Middle frontal gyrus (tissue), 1 donor: ENCODE results near the gene BAHCC1.
A peak's percentile ranks its signal among the peaks of the same experiment; 100 is the strongest.

Experiments
- DNase-seq: peaks from one replicate; pipeline ENCODE4 v3.0.0-alpha.2; 2015; ENCODE audit warnings: low spot score; ENCODE audit errors: extremely low spot score

The BAHCC1 gene

GRCh38 chr17:81478119-81478518, 82.9 kb downstream of the BAHCC1 start:
- no peak for DNase-seq

DNA sequence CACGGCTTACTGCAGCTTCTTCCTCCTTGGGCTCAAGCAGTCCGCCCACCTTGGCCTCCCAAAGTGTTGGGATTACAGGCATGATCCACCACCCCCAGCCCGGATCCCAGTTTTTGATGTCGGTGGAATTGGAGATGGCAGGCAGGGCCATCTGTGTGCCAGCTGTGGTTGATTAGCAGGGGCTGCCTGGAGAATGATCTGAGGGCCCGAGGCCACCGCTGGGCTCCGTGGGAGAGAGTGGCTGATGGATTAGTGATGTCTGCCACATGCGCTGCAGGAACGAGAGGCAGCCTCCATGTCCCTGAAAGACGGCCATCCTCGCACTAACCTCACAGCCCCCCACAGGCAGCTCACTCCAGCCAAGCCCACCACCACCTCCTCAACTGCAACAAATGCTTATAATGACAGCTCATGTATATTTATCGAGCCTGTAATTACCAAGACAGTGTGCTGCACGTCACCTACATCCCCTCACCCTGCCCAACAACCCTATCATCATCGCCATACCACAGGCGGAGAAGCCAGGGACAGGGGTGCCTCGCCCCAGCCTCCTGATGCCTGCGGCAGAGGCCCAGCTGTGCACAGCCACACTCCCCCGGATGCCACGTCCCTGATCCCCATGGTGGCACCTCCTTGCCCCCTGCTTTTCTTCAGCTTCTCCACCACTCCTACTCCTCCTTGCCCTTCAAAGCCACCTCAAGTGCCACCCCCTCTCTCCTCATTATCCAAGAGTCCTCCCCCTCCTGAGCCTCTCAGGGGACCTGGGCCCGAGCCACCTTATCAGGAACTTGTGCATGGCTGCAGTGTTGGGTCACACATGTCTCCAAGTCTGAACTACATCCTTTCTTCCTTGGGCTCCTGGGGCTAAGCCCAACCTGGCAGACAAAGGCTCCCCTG, 84.2 kb downstream of the BAHCC1 start:
- DNase-seq: no peak

- no peak for DNase-seq
Observed at GRCh38 chr17:81480140-81481072, 85.1 kb downstream of the BAHCC1 start.

DNA sequence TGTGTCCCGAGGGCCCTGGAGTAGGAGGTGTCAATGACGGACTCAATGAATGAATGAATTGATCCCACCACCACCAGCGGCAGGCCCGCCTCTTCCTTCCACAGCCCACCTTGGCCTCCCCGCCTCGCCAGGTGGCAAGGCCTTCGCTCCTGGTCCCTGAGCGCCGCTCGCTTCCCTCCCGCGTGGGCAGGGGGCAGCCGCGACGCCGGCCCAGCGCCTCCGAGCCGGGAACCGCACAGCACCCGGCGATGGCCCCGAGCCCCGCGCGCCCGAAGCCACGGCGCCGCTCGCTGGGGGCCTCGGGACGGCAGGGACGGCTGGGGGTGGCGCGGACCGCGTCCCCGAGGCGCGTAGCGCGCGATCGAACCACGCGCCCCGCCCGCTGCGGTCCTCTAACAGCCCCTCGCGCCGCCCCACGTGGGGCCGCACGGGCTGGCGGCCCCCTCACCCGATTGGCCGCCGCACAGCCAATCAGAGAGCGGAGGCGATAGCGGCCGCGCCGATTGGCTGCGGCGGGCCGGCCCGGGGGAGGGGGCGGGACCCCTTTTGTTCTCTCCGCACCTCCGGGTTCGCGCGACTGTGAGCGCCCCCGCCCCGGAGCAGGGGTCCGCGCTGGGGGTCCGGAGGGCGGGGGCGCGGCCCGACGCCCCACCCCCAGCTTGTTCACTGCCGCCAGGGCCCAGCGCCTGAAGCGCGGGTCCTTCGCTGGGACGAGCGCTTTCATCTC, 86.0 kb downstream of the BAHCC1 start:
- DNase-seq: peak; percentile 76

- no peak for DNase-seq
Observed at GRCh38 chr17:81481815-81482505, 86.7 kb downstream of the BAHCC1 start.

- DNase-seq: no peak
Observed at GRCh38 chr17:81482673-81483072, 87.4 kb downstream of the BAHCC1 start.

- no peak for DNase-seq
Observed at GRCh38 chr17:81483085-81483861, 88.0 kb downstream of the BAHCC1 start.

GRCh38 chr17:81483862-81484194, 88.6 kb downstream of the BAHCC1 start:
- no peak for DNase-seq

DNA sequence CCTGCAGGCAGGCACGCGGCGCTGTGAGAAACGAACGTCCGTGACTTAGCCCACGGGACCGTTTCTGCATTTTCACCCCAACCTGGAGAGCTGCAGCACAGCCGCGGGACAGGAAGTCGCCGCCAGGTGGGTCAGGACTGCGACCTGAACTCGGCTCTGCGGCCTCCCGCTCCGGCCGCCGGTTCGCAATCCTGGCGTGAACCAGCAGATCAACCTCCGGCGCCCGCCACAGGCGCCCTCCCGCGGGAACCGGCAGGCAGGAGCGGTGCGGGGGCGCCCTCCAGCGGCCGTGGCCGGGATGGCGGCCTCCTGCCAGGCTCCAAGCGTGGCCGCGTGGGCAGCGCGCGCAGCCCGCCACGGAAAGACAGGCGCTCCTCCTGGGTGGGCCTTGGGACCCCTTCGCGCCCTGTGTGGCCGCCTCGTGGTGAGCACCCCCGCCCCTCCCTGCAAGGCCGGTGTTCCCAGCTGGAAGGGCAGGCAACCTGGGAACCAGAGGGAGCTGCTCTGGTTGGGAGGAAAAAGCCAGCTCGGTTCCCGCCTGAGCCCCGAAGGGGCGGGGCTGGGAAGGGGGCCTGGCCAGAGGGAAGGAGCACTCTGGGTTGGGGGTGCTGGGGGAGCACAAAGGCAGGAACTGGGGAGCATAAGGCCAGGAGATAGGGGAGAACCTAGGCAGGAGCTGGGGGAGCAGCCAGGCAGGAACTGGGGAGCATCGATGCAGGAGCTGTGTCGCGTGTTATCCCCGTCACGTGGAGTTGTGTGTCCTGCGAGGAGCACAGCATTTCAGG, 89.1 kb downstream of the BAHCC1 start:
- DNase-seq: peak; percentile 74

- no peak for DNase-seq
Observed at GRCh38 chr17:81486199-81486810, 91.0 kb downstream of the BAHCC1 start.

DNA sequence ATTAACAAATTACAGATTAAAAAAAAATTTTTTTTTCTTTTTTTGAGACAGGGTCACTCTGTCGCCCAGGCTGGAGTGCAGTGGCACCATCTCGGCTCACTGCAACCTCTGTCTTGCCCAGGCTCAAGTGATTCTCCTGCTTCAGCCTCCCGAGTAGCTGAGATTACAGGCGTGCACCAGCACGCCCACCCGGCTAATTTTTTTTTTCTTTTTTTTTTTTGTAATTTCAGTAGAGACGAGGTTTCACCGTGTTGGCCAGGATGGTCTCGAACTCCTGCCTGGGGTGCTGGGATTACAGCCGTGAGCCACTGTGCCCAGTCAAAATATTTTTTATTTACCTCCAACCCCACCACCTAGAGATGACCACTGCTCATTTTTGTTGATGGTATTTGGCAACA, 91.8 kb downstream of the BAHCC1 start:
- DNase-seq: no peak

DNA sequence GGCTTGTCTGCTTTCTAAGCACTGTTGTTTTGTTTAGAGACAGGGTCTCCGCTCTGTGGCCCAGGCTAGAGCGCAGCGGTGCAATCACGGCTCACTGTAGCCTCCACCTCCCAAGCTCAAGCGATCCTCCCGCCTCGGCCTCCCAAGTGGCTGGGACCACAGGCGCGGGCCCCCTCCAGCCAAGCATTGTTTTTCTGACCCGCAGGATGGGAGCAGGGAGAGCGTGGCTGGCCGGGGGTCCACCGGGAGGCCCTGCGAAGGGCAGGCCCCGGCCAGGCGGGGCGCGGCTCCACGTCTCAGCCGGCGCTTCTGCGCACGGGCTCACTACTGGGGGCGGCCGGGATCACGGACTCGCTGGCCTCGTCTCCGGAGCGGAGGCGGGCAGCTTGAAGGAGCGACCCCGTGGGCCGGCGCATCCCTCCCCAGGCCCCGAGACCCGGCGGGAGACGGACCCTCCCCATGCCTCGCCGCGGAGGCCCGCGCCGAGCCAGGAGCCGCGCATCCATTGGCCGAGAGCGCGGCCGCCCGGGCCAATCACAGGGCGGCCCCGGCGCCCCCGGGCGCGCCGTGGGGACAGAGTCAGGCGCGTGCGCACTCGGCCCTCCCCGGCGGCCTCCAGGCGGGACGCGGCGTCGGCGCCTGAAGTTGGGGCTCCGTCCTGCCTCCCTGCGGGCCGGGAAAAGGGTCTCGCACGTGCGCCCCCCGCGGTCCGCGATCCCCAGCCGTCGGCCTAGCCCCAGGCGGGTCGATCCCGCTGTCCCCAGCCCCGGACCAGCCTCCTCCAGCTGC, 92.4 kb downstream of the BAHCC1 start:
- DNase-seq: peak; percentile 77

DNA sequence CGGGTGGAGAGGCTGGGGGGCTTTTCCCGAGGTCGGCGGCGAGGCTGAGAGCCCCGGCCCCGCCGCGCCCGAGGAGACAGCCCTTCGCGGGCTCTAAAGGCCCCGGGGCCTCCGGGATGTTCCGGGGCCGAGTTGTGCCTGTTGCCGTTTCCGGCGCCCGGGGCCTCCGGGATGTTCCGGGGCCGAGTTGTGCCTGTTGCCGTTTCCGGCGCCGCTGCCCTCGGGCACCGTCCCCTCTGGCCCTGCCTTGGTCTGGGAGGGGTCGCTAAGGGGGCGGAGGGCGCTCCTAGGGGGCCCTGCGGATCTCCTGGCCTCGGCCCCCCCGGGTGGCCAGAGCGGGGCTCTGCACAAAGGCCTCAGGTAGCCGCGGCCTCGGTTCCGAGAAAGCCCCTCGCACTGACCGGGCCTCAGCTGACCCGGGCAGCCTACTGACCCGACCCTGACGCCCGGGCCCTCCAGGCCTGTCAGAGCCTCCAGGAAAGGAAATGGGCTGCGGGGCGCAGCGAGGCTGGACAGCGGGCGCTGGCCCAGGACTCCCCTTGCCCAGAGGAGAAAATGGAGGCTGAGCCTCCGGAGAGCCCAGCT, 93.1 kb downstream of the BAHCC1 start:
- DNase-seq: no peak

DNA sequence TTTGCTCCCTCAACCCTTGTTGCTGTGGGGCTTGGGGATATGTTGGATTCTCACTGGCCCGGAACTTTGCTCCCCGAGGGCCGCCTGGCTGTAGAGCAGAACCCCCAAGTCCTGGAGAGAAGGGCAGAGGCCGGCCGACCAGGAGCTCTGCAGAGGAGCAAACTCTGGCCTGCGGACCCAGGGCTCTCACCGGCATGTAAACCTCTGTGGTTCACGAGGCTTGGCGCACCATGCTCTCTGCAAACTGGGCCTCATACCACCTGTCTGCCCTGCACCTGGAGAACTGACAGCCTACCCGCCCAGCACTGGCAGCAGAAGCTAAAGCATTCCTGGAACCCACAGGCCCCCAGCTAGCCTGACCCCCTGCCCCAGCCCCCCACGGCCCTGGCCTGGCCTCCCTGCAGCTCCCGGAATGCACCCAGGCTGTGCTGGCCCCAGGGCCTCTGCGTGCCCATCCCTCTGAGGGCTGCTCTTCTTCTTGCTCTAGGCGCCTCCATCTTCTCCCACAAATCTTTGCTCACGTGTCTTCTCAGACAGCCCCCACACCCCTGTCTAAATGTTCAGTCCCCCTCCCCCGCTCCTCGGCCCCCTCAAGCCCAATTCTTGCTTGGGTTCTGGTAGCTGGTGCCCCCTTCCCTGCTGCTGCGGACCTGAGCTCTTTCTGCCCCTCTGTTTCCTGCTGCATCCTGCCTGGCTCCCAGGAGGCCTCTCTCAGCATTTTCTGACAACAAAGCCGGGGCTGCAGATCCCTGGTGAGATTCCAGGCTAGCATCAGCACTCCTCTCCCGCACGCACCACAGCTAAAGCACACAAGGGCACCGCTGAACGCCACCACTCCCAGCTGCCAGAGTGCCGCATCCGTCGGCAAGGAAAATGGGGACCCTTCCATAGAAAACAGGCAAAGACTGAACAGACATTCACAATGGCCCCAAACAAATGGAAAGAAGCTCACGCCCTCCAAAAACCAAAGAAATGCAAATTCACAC, 94.0 kb downstream of the BAHCC1 start:
- no peak for DNase-seq

DNA sequence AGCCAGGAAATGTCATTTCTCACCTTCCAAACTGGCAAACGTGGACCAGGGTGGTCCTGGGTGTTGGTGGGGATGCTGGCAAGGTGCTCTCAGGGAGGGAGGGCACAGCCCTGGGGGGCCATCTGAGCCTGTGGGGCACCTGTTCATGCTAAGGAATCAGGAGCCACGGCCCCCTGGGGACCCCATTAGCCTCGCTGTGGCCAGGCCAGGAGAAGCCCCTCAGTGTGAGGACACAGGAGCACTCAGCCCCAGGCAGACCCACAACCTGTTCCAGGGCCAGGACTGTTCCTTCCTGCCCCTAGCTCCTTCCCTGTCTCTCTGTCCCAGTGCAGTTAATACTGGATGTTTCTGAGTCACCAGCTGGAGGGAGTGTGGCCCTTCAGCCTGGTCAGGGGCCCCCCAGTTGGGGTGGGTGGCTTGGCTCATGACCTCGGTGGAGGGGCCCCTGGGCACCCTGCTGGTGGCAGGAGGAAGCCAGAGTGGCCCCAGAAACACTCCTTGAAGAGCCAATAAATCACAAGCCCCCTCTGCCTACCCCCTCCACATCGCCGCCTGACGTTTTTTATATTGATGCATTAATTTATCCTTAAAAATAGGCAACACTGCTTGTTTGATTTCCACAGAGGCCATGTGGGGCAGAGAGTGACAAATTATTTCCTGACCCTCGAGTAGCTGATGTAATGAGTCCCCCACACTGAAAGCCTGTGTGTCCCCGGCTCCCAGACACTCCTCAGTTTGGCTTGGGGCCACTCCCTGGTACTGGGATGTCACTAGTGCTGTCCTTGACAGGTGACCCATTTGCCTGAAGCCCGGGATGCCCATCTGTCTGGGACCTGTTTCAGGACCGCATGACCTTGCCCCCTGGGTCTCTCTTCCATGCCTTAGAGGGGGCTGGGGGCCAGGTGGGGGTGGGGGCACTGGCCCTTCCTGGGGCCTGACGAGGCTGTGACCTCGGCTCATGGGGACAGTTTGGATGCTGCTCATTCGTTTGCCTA, 95.0 kb downstream of the BAHCC1 start:
- DNase-seq: no peak
